SH-SY5Y (cell line): Measurements from ENCODE around the gene CHSY3.

ENCODE experiments used
- GATA2 ChIP-seq: IDR thresholded peaks from 2 replicates; pipeline ENCODE4 v1.6.1; 2011; ENCODE audit warnings: mild to moderate bottlenecking, low read depth, low read length
- GATA3 ChIP-seq: IDR thresholded peaks from 2 replicates; pipeline ENCODE4 v1.6.1; 2011; ENCODE audit warnings: low read depth, mild to moderate bottlenecking, low read length, moderate library complexity

GRCh38 chr5:129915415-129915814 is 11.2 kb downstream of the CHSY3 start:
- TF ChIP-seq GATA3 (no peak), GATA2 (no peak)
